Smooth muscle cell (in vitro differentiated cells): ENCODE results near the gene MFAP3. TPM values are rescaled to one million over a fixed set of nuclear protein-coding genes. Genes with fewer than 3 reads are reported as not detected.

Source experiments
- DNase-seq: peaks from one replicate; lab custom pipeline; 2025; ENCODE audit not compliant: unreplicated experiment; lab: John Stamatoyannopoulos, UW
- H2AFZ ChIP-seq: fragments of 200-600 bp; sonication (generic); 2 replicates; pipeline ENCODE4 v1.6.0; 2016; ENCODE audit warnings: antibody characterized with exemption, low read depth, mild to moderate bottlenecking
- H3F3A ChIP-seq: fragments of 200-600 bp; sonication (generic); 2 replicates; pipeline ENCODE4 v1.6.0; 2017; ENCODE audit warnings: antibody characterized with exemption, low read depth
- H3K27ac ChIP-seq: fragments of 200-600 bp; sonication (generic); 2 replicates; pipeline ENCODE4 v1.5.1; 2016; ENCODE audit warnings: low read depth, mild to moderate bottlenecking
- H3K27me3 ChIP-seq: fragments of 200-600 bp; sonication (generic); 2 replicates; pipeline ENCODE4 v1.6.1; 2016; ENCODE audit warnings: low read depth, mild to moderate bottlenecking
- H3K36me3 ChIP-seq: fragments of 200-600 bp; sonication (generic); 2 replicates; pipeline ENCODE4 v1.5.1; 2016; ENCODE audit warnings: low read depth
- H3K4me1 ChIP-seq: fragments of 200-600 bp; sonication (generic); 2 replicates; pipeline ENCODE4 v1.5.1; 2016; ENCODE audit warnings: low read depth
- H3K4me2 ChIP-seq: fragments of 200-600 bp; sonication (generic); 2 replicates; pipeline ENCODE4 v1.6.0; 2016; ENCODE audit warnings: mild to moderate bottlenecking
- H3K4me3 ChIP-seq: fragments of 200-600 bp; sonication (generic); 2 replicates; pipeline ENCODE4 v1.5.1; 2016; ENCODE audit warnings: mild to moderate bottlenecking
- H3K79me2 ChIP-seq: fragments of 200-600 bp; sonication (generic); 2 replicates; pipeline ENCODE4 v1.6.0; 2016; ENCODE audit warnings: low read depth, mild to moderate bottlenecking
- H3K9ac ChIP-seq: fragments of 200-600 bp; sonication (generic); 2 replicates; pipeline ENCODE4 v1.6.0; 2016; ENCODE audit warnings: low read depth
- H3K9me3 ChIP-seq: fragments of 200-600 bp; sonication (generic); replicated peaks from 2 replicates; pipeline ENCODE4 v1.5.1; 2016; ENCODE audit warnings: low read depth
- H4K20me1 ChIP-seq: fragments of 200-600 bp; sonication (generic); 2 replicates; pipeline ENCODE4 v1.6.0; 2016; ENCODE audit warnings: low read depth
- WGBS: methylation state at CpG from one replicate; pipeline ENCODE4 v1.1.7; 2016; ENCODE audit warnings: low lambda C conversion rate; 5-methylcytosine and 5-hydroxymethylcytosine counted together
- polyA plus RNA-seq: library from polyadenylated mRNA; unstranded; fragments of >200 nt; fragmentation: Nextera tagmentation; extraction: Ambion mirVana; gene quantifications from 2 replicates; pipeline ENCODE4 v1.2.1, GENCODE V29; 2016
- total RNA-seq: library from RNA; depleted of rRNA; stranded (reverse); fragments of >200 nt; gene quantifications from 2 replicates; pipeline ENCODE4 v1.2.3, GENCODE V29; 2014
- TF ChIP-seq, protein P1 (sequence below): fragments of 200-600 bp; sonication (generic); IDR thresholded peaks from 2 replicates; pipeline ENCODE4 v1.5.1; 2017; ENCODE audit warnings: borderline replicate concordance, mild to moderate bottlenecking, antibody characterized with exemption; ENCODE audit not compliant: insufficient read depth, poor library complexity, severe bottlenecking

Gene MFAP3
- total and polyA plus RNA-seq, 2 experiments from 2014 or later: 12.6 to 76.0 TPM

DNA sequence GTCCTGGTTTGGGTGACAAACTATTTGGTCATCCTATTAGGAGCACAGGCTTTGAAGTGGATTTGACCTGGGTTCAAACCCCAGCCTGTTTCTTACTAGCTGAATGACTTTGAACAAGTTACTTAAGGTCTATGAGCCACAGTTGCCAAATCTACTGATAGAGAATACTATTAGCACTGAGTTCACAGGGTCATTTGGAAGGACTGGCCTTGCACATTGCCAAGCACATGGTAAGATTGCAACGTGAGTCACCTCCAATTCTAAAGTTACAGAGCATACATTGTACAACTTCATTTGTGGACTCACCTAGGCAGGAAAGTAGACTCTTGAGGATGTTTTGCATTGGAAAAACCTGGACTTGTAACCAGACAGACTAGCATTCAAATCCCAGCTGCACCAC, 38.9 kb downstream of the MFAP3 start:
- Histone ChIP-seq H3F3A (no peaks in the 10 kb centered on the region), H3K36me3 (no peaks in the 10 kb centered on the region), H3K4me1 (peaks cover 12% of the 10 kb centered on the region), H3K9ac (no peak overlapping the region), H3K4me3 (no peak overlapping the region), H2AFZ (no peak overlapping the region), H4K20me1 (no peaks in the 10 kb centered on the region), H3K9me3 (no peaks in the 10 kb centered on the region), H3K4me2 (no peak overlapping the region), H3K27ac (no peak overlapping the region), H3K79me2 (no peaks in the 10 kb centered on the region), H3K27me3 (no peaks in the 10 kb centered on the region)
- DNase-seq: no peak
- 68% methylated on average over 1 of the region's 1 CpG for WGBS
- TF ChIP-seq, protein P1, sequence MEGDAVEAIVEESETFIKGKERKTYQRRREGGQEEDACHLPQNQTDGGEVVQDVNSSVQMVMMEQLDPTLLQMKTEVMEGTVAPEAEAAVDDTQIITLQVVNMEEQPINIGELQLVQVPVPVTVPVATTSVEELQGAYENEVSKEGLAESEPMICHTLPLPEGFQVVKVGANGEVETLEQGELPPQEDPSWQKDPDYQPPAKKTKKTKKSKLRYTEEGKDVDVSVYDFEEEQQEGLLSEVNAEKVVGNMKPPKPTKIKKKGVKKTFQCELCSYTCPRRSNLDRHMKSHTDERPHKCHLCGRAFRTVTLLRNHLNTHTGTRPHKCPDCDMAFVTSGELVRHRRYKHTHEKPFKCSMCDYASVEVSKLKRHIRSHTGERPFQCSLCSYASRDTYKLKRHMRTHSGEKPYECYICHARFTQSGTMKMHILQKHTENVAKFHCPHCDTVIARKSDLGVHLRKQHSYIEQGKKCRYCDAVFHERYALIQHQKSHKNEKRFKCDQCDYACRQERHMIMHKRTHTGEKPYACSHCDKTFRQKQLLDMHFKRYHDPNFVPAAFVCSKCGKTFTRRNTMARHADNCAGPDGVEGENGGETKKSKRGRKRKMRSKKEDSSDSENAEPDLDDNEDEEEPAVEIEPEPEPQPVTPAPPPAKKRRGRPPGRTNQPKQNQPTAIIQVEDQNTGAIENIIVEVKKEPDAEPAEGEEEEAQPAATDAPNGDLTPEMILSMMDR: no peak

DNA sequence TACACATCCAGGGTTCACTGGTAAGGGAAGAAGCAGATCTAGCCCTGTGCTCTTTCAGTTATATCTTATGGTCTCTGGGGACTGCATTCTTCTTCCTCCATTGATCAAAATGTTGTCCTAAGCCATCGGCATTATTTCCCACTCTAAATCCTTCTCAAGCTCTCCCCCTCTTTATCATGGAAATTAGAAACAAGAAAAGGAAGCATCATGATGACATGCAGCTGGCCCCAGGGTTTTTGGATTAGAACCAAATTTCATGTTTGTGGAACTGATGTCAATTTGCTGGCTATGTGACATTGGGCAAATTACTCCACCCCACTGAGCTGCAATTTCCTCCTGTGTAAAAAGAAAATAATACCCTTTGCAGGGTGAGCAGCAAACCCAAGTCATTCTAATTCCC, 39.5 kb downstream of the MFAP3 start:
- TF ChIP-seq, protein P1: no peak
- Histone ChIP-seq H3K27me3 (no peaks in the 10 kb centered on the region), H2AFZ (no peak overlapping the region), H3K9me3 (no peaks in the 10 kb centered on the region), H4K20me1 (no peaks in the 10 kb centered on the region), H3K4me3 (no peak overlapping the region), H3F3A (no peaks in the 10 kb centered on the region), H3K36me3 (no peaks in the 10 kb centered on the region), H3K9ac (no peak overlapping the region), H3K4me1 (peaks cover 7% of the 10 kb centered on the region), H3K27ac (no peak overlapping the region), H3K79me2 (no peaks in the 10 kb centered on the region), H3K4me2 (no peak overlapping the region)
- DNase-seq: no peak
- WGBS: 45% methylated on average over 1 of the region's 1 CpG

DNA sequence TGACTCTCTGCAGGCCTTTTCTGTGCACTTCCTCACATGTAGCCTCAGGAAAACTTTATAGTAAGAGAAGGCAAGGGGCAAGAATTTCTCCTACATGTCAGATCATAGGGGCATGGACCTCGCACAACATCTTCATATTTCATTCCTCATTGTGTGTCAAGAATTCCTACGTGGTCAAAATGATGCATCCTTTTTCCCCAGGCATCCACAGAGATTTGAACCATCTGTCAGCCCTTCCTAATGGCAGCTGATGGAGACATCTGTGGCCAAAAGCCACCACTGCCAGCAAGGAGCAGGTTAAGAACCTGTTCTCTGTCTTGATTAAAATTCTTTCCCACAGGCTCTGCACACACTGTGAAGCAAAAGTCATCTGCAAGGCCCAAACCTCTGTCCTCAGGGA, 42.5 kb downstream of the MFAP3 start:
- no peak overlapping the region for H3K27ac ChIP-seq
- no peaks in the 10 kb centered on the region for H3K9me3 ChIP-seq
- 90% methylated on average over 2 of the region's 2 CpGs for WGBS
- H3K36me3 ChIP-seq: no peaks in the 10 kb centered on the region
- no peaks in the 10 kb centered on the region for H3K27me3 ChIP-seq
- TF ChIP-seq, protein P1: no peak
- H2AFZ ChIP-seq: no peak overlapping the region
- no peak overlapping the region for H3K4me2 ChIP-seq
- DNase-seq: no peak
- no peaks in the 10 kb centered on the region for H3F3A ChIP-seq
- H3K4me3 ChIP-seq: no peak overlapping the region
- no peak overlapping the region for H3K9ac ChIP-seq
- no peaks in the 10 kb centered on the region for H4K20me1 ChIP-seq
- H3K79me2 ChIP-seq: no peaks in the 10 kb centered on the region
- peaks cover 19% of the 10 kb centered on the region for H3K4me1 ChIP-seq

DNA sequence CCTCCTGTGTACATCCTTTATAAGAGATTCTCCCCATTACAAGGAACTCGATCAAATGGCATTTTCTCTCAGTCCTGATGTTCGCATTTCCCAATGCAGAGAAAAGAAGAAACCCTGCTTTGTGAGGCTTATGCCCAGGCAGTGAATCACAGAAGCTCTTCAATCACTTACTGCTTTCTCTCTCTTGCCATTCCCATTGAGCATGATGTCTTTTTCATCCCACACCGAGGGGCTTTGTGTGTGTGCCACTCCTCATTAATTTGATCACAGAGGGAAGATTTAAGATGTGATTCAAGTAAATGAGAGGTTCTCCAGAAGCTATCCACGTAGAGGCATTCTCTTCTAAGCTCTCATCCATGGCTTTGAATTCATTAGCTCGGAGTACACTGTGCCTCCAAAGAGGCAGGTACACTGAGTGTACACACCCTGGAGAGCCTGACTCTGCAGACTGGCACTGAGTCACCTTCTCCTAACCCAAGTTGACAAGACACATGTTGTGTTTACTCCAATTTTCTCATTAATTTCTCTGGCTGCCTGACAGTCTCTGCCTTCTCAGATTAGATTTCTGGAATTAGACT, 45.4 kb downstream of the MFAP3 start:
- H3K27ac ChIP-seq: no peak overlapping the region
- no peak overlapping the region for H3K9ac ChIP-seq
- H3F3A ChIP-seq: no peaks in the 10 kb centered on the region
- 87% methylated on average over 5 of the region's 5 CpGs for WGBS
- DNase-seq: no peak
- no peaks in the 10 kb centered on the region for H3K79me2 ChIP-seq
- H3K4me2 ChIP-seq: no peak overlapping the region
- no peaks in the 10 kb centered on the region for H3K9me3 ChIP-seq
- H3K36me3 ChIP-seq: no peaks in the 10 kb centered on the region
- TF ChIP-seq, protein P1: no peak
- no peaks in the 10 kb centered on the region for H3K27me3 ChIP-seq
- no peak overlapping the region for H2AFZ ChIP-seq
- H4K20me1 ChIP-seq: no peaks in the 10 kb centered on the region
- H3K4me3 ChIP-seq: no peak overlapping the region
- peaks cover 19% of the 10 kb centered on the region for H3K4me1 ChIP-seq
